ENCODE data around the gene ADARB1.
"Not testable (repeated sequence)": the region's sequence is repeated elsewhere in the genome, so short reads cannot be mapped to it uniquely, and the experiment has no call there.

DNA sequence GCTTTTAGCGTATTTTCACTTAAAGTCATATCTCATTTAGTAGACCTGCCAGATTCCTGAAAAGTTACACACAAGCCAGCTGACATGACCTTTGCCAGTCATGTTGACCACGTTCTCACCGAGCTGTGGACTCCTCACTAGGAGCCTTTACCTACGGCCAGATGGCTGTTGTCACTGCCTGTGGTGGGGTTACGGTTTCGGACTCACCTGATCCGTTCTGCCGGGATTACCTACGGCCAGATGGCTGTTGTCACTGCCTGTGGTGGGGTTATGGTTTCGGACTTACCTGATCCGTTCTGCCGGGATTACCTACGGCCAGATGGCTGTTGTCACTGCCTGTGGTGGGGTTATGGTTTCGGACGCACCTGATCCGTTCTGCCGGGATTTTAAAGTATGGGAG, 71.5 kb downstream of the ADARB1 start:
- TF ChIP-seq, protein P1, sequence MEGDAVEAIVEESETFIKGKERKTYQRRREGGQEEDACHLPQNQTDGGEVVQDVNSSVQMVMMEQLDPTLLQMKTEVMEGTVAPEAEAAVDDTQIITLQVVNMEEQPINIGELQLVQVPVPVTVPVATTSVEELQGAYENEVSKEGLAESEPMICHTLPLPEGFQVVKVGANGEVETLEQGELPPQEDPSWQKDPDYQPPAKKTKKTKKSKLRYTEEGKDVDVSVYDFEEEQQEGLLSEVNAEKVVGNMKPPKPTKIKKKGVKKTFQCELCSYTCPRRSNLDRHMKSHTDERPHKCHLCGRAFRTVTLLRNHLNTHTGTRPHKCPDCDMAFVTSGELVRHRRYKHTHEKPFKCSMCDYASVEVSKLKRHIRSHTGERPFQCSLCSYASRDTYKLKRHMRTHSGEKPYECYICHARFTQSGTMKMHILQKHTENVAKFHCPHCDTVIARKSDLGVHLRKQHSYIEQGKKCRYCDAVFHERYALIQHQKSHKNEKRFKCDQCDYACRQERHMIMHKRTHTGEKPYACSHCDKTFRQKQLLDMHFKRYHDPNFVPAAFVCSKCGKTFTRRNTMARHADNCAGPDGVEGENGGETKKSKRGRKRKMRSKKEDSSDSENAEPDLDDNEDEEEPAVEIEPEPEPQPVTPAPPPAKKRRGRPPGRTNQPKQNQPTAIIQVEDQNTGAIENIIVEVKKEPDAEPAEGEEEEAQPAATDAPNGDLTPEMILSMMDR (IDR thresholded peaks at IDR 0.05; ENCODE audit: control extremely low read depth in 1 of 3, insufficient read depth in 1 of 3, low read depth in 1 of 3, low read length in 3 of 3), result not testable (repeated sequence)
- TF ChIP-seq ZNF274 (IDR thresholded peaks at IDR 0.05; ENCODE audit: borderline replicate concordance, extremely low read depth, low read length), result not testable (repeated sequence)

Measured in H1 (cell line).